IPS-NIHi7 (cell line): Measurements from ENCODE around the gene COL18A1.
"Not testable (repeated sequence)": the region's sequence is repeated elsewhere in the genome, so short reads cannot be mapped to it uniquely, and the experiment has no call there.

Experiments
- DNase-seq: peaks from one replicate; pipeline ENCODE4 v3.0.0; 2012; ENCODE audit warnings: mixed read lengths; ENCODE audit errors: extremely low spot score

Gene COL18A1

GRCh38 chr21:45441431-45442255 lies 36.7 kb downstream of the COL18A1 start:
- no peak for DNase-seq

GRCh38 chr21:45442276-45442675 lies 37.3 kb downstream of the COL18A1 start:
- DNase-seq: no peak

- not testable (repeated sequence) for DNase-seq
Observed at GRCh38 chr21:45442686-45443594, 38.0 kb downstream of the COL18A1 start.

GRCh38 chr21:45443595-45444181 lies 38.7 kb downstream of the COL18A1 start:
- DNase-seq: no peak

- no peak for DNase-seq
Observed at GRCh38 chr21:45444385-45444784, 39.4 kb downstream of the COL18A1 start.

GRCh38 chr21:45445369-45445768 lies 40.4 kb downstream of the COL18A1 start:
- no peak for DNase-seq

GRCh38 chr21:45447821-45448220 lies 42.9 kb downstream of the COL18A1 start:
- DNase-seq: no peak

GRCh38 chr21:45448283-45448809 lies 43.4 kb downstream of the COL18A1 start:
- DNase-seq: no peak

GRCh38 chr21:45448810-45449657 lies 44.1 kb downstream of the COL18A1 start:
- DNase-seq: no peak

- no peak for DNase-seq
Observed at GRCh38 chr21:45449658-45450422, 44.9 kb downstream of the COL18A1 start.

GRCh38 chr21:45450423-45451090 lies 45.6 kb downstream of the COL18A1 start:
- DNase-seq: no peak

- no peak for DNase-seq
Observed at GRCh38 chr21:45451091-45451740, 46.3 kb downstream of the COL18A1 start.

GRCh38 chr21:45451771-45452182 lies 46.8 kb downstream of the COL18A1 start:
- no peak for DNase-seq

- DNase-seq: no peak
Observed at GRCh38 chr21:45452696-45453307, 47.8 kb downstream of the COL18A1 start.

- no peak for DNase-seq
Observed at GRCh38 chr21:45453308-45453950, 48.5 kb downstream of the COL18A1 start.

- no peak for DNase-seq
Observed at GRCh38 chr21:45454060-45454925, 49.3 kb downstream of the COL18A1 start.
